ENCODE results near the gene ELAVL2. TPM values are rescaled to one million over a fixed set of nuclear protein-coding genes. Genes with fewer than 3 reads are reported as not detected.

The ELAVL2 gene
- total and polyA plus RNA-seq, 12 donors: under 0.01 to 0.64 (median 0.11) TPM; not detected in 5

DNA sequence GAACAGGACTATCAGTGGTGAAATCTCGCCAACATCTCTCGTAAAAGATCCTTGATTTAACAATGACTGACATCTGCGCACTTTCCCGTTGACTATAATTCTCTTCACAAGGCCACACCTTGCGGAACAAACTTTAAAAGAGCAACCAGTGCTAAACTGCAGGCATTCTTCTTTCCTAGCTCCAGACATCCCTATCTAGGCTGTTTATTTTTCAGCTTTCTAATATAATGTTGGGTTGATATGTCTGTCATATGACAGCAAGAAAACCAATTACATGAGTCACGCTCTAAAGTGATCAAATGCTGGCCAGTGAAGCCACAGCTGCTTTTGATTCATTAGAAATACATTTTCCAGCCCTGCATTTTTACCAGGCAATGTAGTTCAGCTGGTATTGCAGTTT is 162.5 kb downstream of the ELAVL2 start:
- Histone ChIP-seq H3K4me3 (no peak overlapping the region), H3K9me3 (no peaks in the 10 kb centered on the region), H3K36me3 (no peaks in the 10 kb centered on the region), H3K4me1 (no peaks in the 10 kb centered on the region), H3K27me3 (no peaks in the 10 kb centered on the region), H3K27ac (no peak overlapping the region)
- WGBS, 2 donors: 88 to 95% methylated on average over 6 of the region's 6 CpGs
- ATAC-seq (no peak), DNase-seq (no peak)
- intact Hi-C loops (cut with DNase I): loop anchor here in 1 of 10 donors (10.0 kb wide), 1 partner anchor 59 kb away; no protein-coding TSS in a partner anchor
- TF ChIP-seq, protein P1, sequence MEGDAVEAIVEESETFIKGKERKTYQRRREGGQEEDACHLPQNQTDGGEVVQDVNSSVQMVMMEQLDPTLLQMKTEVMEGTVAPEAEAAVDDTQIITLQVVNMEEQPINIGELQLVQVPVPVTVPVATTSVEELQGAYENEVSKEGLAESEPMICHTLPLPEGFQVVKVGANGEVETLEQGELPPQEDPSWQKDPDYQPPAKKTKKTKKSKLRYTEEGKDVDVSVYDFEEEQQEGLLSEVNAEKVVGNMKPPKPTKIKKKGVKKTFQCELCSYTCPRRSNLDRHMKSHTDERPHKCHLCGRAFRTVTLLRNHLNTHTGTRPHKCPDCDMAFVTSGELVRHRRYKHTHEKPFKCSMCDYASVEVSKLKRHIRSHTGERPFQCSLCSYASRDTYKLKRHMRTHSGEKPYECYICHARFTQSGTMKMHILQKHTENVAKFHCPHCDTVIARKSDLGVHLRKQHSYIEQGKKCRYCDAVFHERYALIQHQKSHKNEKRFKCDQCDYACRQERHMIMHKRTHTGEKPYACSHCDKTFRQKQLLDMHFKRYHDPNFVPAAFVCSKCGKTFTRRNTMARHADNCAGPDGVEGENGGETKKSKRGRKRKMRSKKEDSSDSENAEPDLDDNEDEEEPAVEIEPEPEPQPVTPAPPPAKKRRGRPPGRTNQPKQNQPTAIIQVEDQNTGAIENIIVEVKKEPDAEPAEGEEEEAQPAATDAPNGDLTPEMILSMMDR (IDR thresholded peaks at IDR 0.05): no peak

GRCh38 chr9:23663125-23663524 is 162.9 kb downstream of the ELAVL2 start:
- WGBS, 2 donors: 90 to 94% methylated on average over 2 of the region's 2 CpGs

GRCh38 chr9:23662320-23662719 is 163.7 kb downstream of the ELAVL2 start:
- H3K27ac ChIP-seq: no peak overlapping the region
- H3K9me3 ChIP-seq: no peaks in the 10 kb centered on the region
- intact Hi-C loops (cut with DNase I): loop anchor here in 1 of 10 donors (10.0 kb wide), 1 partner anchor 58 kb away; no protein-coding TSS in a partner anchor
- WGBS, 2 donors: 93 to 95% methylated on average over 2 of the region's 2 CpGs
- H3K27me3 ChIP-seq: no peaks in the 10 kb centered on the region
- DNase-seq: no peak
- H3K4me1 ChIP-seq: no peaks in the 10 kb centered on the region
- H3K4me3 ChIP-seq: no peak overlapping the region
- H3K36me3 ChIP-seq: no peaks in the 10 kb centered on the region
- TF ChIP-seq, protein P1 (IDR thresholded peaks at IDR 0.05): no peak
- ATAC-seq: no peak

More at GRCh38 chr9:23663125-23663524, 162.9 kb downstream of the ELAVL2 start:
- Histone ChIP-seq H3K4me1 (no peaks in the 10 kb centered on the region), H3K9me3 (no peaks in the 10 kb centered on the region), H3K27me3 (no peaks in the 10 kb centered on the region), H3K4me3 (no peak overlapping the region), H3K27ac (no peak overlapping the region), H3K36me3 (no peaks in the 10 kb centered on the region)
- intact Hi-C loops (cut with DNase I): loop anchor here in 1 of 10 donors (10.0 kb wide), 1 partner anchor 58 kb away; no protein-coding TSS in a partner anchor
- TF ChIP-seq, protein P1 (IDR thresholded peaks at IDR 0.05): no peak
- no peak for ATAC-seq
- DNase-seq: no peak

GRCh38 chr9:23659346-23660006 is 166.6 kb downstream of the ELAVL2 start:
- intact Hi-C loops (cut with DNase I): loop anchor here in 2 of 10 donors (10.0 kb wide), 2 partner anchors 55 to 65 kb away; no protein-coding TSS in a partner anchor
- 48 to 50% methylated on average over 6 of the region's 6 CpGs for WGBS, 2 donors
- Histone ChIP-seq H3K4me1 (no peaks in the 10 kb centered on the region), H3K27ac (no peak overlapping the region), H3K4me3 (no peak overlapping the region), H3K9me3 (no peaks in the 10 kb centered on the region), H3K36me3 (no peaks in the 10 kb centered on the region), H3K27me3 (no peaks in the 10 kb centered on the region)
- DNase-seq: no peak
- TF ChIP-seq, protein P1 (IDR thresholded peaks at IDR 0.05): no peak
- ATAC-seq: no peak

Data from heart right ventricle (tissue), 16 donors.